Measurements from ENCODE around the gene KIF11. TPM values are rescaled to one million over a fixed set of nuclear protein-coding genes. Genes with fewer than 3 reads are reported as not detected.

Gene KIF11
- total and polyA plus RNA-seq, 2 of the 13 experiments (the other 11 are each of a cell fraction or from before 2014, with no cell fraction given) = 8.7 to 38.4 TPM

DNA sequence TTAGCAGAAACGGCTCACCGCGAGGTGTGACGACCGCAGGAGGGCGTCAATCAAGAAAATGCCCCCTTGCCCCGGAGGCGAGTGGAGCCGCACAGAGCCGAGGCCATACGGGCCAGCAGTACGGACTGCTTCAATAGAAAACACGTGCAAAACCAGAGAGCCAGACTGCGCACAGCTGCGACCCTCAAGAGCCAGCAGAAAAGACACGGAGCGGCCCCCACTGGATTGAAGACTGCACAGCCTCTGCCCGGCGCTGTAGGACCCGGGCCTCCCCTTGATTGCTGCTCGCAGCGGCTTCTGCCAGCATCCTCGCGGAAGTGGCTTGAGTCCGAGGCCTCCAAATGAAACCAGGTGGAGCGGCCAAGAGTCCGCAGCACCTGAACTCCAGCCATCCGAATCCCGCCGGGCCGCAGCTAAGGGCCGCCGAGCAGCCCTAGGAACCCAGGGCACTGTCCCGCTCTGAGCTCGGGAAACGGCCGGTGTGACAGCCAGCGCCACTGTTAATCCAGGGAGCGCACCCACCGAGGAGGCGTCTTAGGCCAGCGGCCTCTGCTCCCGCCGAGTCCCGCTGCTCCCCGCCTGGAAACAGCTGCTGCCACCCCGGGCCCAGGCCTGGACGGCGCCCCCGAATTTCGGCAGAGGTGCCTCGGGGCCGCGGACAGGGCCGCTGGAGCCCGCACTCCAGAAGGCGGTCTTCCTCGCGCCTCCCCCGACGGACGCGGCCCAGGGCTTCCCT, 96.2 kb downstream of the KIF11 start (continued):
- TF ChIP-seq ZNF772 (CRISPR knock-in tag; IDR thresholded peaks at IDR 0.05) (no peak), RBM39 (IDR thresholded peaks at IDR 0.05; ENCODE audit: low read depth, low read length, poor library complexity, severe bottlenecking) (peak; percentile 16), AGO1 (IDR thresholded peaks at IDR 0.05; ENCODE audit: low read depth, low read length, poor library complexity, severe bottlenecking) (no peak), HIVEP1 (CRISPR knock-in tag; IDR thresholded peaks at IDR 0.05) (no peak; the same call in none of the 2 replicates), HOXA5 (CRISPR knock-in tag; IDR thresholded peaks at IDR 0.05) (no peak), HNRNPLL (IDR thresholded peaks at IDR 0.05; ENCODE audit: low read depth, low read length, poor library complexity, severe bottlenecking) (peak; percentile 66), SAP130 (CRISPR knock-in tag; IDR thresholded peaks at IDR 0.05; ENCODE audit: low read depth) (peak; percentile 42), MED8 (CRISPR knock-in tag; IDR thresholded peaks at IDR 0.05; ENCODE audit: insufficient replicate concordance) (peak; percentile 53), ZNF350 (CRISPR knock-in tag; IDR thresholded peaks at IDR 0.05; ENCODE audit: borderline replicate concordance, low read depth) (peak; percentile 80), ZNF841 (CRISPR knock-in tag; IDR thresholded peaks at IDR 0.05; ENCODE audit: borderline replicate concordance) (no peak), ZNF713 (CRISPR knock-in tag; IDR thresholded peaks at IDR 0.05) (no peak), PTBP1 (IDR thresholded peaks at IDR 0.05; ENCODE audit: low read depth, low read length, poor library complexity, severe bottlenecking) (no peak), ZNF10 (CRISPR knock-in tag; IDR thresholded peaks at IDR 0.05; ENCODE audit: borderline replicate concordance, low read depth) (no peak), ZNF589 (CRISPR knock-in tag; conservative IDR thresholded peaks at IDR 0.05) (no peak), SETDB1 (CRISPR knock-in tag; IDR thresholded peaks at IDR 0.05; ENCODE audit: borderline replicate concordance) (no peak), ATRX (CRISPR knock-in tag; IDR thresholded peaks at IDR 0.05; ENCODE audit: borderline replicate concordance) (no peak), SP2 (CRISPR knock-in tag; IDR thresholded peaks at IDR 0.05) (0 out of 2 replicates have a peak, but pooled peaks have one; percentile 20), FOXO1 (CRISPR knock-in tag; IDR thresholded peaks at IDR 0.05) (0 out of 2 replicates have a peak, but pooled peaks have one; percentile 12)
- TF ChIP-seq, protein P1, sequence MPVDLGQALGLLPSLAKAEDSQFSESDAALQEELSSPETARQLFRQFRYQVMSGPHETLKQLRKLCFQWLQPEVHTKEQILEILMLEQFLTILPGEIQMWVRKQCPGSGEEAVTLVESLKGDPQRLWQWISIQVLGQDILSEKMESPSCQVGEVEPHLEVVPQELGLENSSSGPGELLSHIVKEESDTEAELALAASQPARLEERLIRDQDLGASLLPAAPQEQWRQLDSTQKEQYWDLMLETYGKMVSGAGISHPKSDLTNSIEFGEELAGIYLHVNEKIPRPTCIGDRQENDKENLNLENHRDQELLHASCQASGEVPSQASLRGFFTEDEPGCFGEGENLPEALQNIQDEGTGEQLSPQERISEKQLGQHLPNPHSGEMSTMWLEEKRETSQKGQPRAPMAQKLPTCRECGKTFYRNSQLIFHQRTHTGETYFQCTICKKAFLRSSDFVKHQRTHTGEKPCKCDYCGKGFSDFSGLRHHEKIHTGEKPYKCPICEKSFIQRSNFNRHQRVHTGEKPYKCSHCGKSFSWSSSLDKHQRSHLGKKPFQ (CRISPR knock-in tag; IDR thresholded peaks at IDR 0.05; ENCODE audit: insufficient replicate concordance) = peak; percentile 19
- TF ChIP-seq, protein P2, sequence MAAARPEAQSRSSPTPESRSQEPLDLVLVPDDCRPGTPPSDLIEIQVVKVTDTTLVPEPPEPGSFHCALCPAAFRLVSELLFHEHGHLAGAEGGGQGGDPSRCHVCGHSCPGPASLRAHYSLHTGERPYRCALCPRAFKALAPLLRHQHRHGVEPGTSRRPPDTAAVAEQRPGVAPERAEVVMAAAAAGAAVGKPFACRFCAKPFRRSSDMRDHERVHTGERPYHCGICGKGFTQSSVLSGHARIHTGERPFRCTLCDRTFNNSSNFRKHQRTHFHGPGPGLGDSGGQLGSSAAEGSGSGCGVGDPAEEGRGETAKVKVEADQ (CRISPR knock-in tag; IDR thresholded peaks at IDR 0.05; ENCODE audit: borderline replicate concordance) = no peak
- TF ChIP-seq, protein P3, sequence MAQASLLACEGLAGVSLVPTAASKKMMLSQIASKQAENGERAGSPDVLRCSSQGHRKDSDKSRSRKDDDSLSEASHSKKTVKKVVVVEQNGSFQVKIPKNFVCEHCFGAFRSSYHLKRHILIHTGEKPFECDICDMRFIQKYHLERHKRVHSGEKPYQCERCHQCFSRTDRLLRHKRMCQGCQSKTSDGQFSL (CRISPR knock-in tag; IDR thresholded peaks at IDR 0.05) = no peak
- TF ChIP-seq, protein P4, sequence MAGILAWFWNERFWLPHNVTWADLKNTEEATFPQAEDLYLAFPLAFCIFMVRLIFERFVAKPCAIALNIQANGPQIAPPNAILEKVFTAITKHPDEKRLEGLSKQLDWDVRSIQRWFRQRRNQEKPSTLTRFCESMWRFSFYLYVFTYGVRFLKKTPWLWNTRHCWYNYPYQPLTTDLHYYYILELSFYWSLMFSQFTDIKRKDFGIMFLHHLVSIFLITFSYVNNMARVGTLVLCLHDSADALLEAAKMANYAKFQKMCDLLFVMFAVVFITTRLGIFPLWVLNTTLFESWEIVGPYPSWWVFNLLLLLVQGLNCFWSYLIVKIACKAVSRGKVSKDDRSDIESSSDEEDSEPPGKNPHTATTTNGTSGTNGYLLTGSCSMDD (CRISPR knock-in tag; IDR thresholded peaks at IDR 0.05) = no peak
- TF ChIP-seq, protein P5, sequence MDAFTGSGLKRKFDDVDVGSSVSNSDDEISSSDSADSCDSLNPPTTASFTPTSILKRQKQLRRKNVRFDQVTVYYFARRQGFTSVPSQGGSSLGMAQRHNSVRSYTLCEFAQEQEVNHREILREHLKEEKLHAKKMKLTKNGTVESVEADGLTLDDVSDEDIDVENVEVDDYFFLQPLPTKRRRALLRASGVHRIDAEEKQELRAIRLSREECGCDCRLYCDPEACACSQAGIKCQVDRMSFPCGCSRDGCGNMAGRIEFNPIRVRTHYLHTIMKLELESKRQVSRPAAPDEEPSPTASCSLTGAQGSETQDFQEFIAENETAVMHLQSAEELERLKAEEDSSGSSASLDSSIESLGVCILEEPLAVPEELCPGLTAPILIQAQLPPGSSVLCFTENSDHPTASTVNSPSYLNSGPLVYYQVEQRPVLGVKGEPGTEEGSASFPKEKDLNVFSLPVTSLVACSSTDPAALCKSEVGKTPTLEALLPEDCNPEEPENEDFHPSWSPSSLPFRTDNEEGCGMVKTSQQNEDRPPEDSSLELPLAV (CRISPR knock-in tag; conservative IDR thresholded peaks at IDR 0.05; ENCODE audit: low read depth) = no peak

All from HepG2 (cell line).